ENCODE data around the gene GNG13.

GNG13 gene

DNA sequence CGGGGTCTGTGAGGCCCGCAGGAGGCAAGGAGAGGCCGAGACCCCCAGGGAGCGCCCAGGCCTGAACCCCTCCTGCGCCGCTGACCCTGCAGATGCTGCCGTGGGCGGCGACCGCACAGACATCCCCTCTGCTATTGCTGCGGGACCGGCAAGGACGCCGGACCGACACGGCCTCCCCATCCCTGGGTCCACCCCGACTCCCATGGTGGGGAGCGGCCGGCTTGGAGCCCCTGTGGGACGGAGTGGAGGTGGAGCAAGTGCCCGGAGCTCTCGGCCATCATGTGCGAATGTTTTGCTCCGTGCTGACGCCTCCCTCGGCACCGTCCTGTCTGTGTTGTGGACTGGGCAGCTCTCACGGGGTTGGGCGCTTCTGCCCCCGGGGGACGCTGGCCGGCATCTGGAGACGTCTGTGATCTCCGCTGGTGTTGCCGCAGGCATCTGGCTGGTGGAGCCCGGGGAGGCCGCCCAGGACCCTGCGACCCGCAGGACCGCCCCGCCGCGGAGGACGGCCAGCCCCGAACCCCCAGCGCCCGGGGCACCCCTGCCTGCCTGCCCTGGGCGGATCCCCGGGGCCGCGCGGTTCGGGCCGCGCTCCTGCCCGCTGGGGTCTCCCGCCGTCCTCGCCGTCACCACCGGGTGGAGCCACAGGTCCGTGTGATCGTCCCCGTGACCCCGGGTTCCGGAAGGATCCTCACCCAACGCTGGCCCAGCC, 12.8 kb upstream of the GNG13 start:
- H3K9me3 Mint-ChIP-seq = peaks cover 8% of the 10 kb centered on the region
- peaks cover 50% of the 10 kb centered on the region for H3K27me3 Mint-ChIP-seq (ENCODE audit: low read depth)
- H3K36me3 Mint-ChIP-seq (ENCODE audit: low read depth) = peaks cover 3% of the 10 kb centered on the region
- no peak overlapping the region for H3K27ac Mint-ChIP-seq
- peak overlapping the region in 2 of 3 experiments; percentile 34 to 40 for H3K4me3 Mint-ChIP-seq
- no peaks in the 10 kb centered on the region for H3K4me1 Mint-ChIP-seq
- TF ChIP-seq, protein P1, sequence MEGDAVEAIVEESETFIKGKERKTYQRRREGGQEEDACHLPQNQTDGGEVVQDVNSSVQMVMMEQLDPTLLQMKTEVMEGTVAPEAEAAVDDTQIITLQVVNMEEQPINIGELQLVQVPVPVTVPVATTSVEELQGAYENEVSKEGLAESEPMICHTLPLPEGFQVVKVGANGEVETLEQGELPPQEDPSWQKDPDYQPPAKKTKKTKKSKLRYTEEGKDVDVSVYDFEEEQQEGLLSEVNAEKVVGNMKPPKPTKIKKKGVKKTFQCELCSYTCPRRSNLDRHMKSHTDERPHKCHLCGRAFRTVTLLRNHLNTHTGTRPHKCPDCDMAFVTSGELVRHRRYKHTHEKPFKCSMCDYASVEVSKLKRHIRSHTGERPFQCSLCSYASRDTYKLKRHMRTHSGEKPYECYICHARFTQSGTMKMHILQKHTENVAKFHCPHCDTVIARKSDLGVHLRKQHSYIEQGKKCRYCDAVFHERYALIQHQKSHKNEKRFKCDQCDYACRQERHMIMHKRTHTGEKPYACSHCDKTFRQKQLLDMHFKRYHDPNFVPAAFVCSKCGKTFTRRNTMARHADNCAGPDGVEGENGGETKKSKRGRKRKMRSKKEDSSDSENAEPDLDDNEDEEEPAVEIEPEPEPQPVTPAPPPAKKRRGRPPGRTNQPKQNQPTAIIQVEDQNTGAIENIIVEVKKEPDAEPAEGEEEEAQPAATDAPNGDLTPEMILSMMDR (IDR thresholded peaks at IDR 0.05; ENCODE audit: unreplicated experiment in 3 of 3) = peak; percentile 75 to 90 (median 81)

DNA sequence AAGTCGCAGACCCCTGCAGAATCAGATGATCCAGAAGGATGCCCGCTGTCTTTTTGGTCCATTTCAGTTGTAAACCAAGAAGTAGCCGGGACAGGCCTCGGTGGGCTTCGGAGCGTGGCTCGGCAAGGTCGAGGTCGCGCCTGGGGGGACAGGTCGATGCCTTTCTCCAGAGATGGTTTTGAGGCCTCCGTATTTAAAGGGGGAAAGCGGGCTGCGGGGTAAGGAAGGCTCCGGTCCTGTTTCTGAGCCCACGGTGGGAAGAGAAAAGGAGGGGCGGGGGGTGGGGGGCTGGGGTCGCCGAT, 7.5 kb upstream of the GNG13 start:
- Mint-ChIP-seq H3K4me1 (peaks cover 12% of the 10 kb centered on the region), H3K27ac (peak overlapping the region; percentile 69 to 92 (median 91))
- TF ChIP-seq, protein P1 (IDR thresholded peaks at IDR 0.05; ENCODE audit: unreplicated experiment in 3 of 3) = no peak

DNA sequence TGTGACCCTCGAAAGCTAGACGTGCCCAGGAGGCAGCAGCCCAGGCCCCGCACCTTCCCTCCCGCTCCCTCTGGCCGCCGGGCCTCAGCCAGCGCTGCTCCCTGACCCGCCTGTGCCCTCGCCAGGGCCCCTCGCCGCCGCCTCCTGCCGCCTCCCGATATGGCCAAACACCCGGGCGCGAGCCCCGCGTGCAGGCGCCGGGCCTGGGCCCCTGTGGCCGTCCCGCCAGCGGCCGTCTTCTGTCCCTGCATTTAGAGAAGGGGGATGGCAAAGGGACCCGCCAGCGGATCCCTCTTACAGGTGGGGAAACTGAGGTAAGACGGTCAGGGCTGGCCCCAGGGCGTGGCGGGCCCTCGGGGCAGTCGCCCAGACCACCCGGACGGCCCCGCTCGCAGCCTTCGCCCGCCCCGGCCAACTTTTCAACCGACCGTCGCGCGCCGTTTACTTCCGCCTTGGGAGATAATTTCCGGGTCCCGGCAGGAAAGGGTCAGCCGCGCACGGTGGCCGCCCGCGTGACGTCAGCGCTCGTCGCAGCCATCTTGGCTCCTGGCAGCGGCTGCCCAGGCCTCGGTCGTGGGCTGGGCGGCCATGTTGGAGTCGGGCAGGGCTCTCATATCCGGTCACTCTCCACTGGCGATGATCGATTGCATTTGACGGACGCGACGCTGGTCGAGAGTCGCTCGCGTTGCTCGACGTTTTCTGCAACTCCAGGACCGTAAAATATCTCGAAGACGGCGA, 7.0 kb upstream of the GNG13 start:
- Mint-ChIP-seq H3K27me3 (ENCODE audit: low read depth) (peaks cover 54% of the 10 kb centered on the region), H3K4me1 (peaks cover 12% of the 10 kb centered on the region), H3K27ac (peak overlapping the region; percentile 69 to 92 (median 91)), H3K9me3 (peaks cover 10% of the 10 kb centered on the region), H3K36me3 (ENCODE audit: low read depth) (peaks cover 7% of the 10 kb centered on the region), H3K4me3 (peak overlapping the region; percentile 97 to 99 (median 99))
- TF ChIP-seq, protein P1 (IDR thresholded peaks at IDR 0.05; ENCODE audit: unreplicated experiment in 3 of 3) = no peak

More for the DNA sequence above, 7.5 kb upstream of the GNG13 start:
- peaks cover 58% of the 10 kb centered on the region for H3K27me3 Mint-ChIP-seq (ENCODE audit: low read depth)
- peak overlapping the region; percentile 97 to 99 (median 99) for H3K4me3 Mint-ChIP-seq
- H3K36me3 Mint-ChIP-seq (ENCODE audit: low read depth) = peaks cover 7% of the 10 kb centered on the region
- H3K9me3 Mint-ChIP-seq = peaks cover 10% of the 10 kb centered on the region

DNA sequence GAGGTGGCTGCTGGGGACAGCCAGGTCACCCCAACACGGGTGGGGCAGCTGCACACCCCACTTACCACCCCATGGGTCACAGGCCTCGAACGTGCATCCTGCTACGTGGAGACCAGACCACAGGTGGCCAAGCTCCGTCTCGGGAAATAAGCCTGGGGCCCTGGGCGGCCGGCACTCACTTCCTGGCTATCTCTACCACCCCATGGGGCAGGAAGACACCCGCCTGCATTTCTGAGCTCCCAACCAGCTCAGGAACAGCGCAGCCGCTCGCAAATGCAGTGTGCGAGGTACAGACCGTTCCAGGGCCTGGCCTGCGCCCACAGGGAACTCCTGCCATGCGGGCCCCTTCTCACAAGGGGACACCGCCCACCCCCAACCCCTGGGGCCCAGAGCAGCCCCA, 4.9 kb upstream of the GNG13 start:
- Mint-ChIP-seq H3K36me3 (ENCODE audit: low read depth) (peaks cover 4% of the 10 kb centered on the region), H3K9me3 (peaks cover 6% of the 10 kb centered on the region), H3K4me1 (peaks cover 12% of the 10 kb centered on the region), H3K27ac (no peak overlapping the region), H3K4me3 (no peak overlapping the region), H3K27me3 (ENCODE audit: low read depth) (peaks cover 47% of the 10 kb centered on the region)
- TF ChIP-seq, protein P1 (IDR thresholded peaks at IDR 0.05; ENCODE audit: unreplicated experiment in 3 of 3) = no peak

DNA sequence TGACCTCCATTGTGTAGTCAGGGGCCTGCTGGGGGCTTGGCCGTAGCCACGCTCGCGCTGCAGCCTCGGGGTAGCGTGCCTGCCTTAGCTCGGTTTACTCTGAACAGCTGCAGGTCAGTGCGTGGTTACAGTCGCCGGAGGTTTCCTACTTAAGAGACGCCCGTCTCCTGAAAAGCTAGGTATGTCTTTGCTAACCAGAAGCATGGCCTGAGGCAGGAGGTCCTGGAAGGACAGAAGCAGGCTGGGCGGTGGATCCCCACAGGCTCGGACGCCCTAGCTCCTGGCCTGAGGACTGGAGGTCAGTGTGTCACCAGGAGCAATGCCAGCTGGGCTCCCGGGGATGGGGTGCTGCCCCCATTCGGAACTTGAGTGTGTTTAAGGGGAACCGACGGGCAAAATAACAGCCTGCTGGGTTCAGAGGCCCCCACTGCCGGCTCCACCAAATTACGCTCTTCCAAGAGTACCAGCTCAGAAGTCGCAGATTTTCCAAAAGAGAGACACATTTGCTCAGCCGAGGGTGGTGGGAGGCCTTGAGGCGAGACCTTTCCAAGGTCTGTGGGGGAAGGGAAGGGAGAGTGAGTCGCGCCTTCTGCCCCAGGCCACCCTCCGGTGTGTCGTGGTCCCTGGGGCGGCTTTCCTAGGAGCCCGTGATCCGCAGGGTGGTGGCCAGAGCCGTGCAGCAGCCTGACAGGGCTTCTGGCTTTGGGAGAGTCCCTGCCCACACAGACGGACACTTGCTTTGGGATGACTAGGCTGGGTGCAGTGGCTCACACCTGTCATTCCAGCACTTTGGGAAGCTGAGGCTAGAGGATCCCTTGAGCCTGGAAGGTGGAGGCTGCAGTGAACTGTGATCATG, 3.9 kb upstream of the GNG13 start:
- peaks cover 6% of the 10 kb centered on the region for H3K9me3 Mint-ChIP-seq
- peaks cover 4% of the 10 kb centered on the region for H3K36me3 Mint-ChIP-seq (ENCODE audit: low read depth)
- H3K4me1 Mint-ChIP-seq = peaks cover 12% of the 10 kb centered on the region
- TF ChIP-seq, protein P1 (IDR thresholded peaks at IDR 0.05; ENCODE audit: unreplicated experiment in 3 of 3) = no peak
- H3K27me3 Mint-ChIP-seq (ENCODE audit: low read depth) = peaks cover 41% of the 10 kb centered on the region
- peak overlapping the region; percentile 17 to 33 (median 19) for H3K4me3 Mint-ChIP-seq
- H3K27ac Mint-ChIP-seq = no peak overlapping the region
